HK-2 (cell line): Measurements from ENCODE around the gene SFTPA2.
A peak's percentile ranks its signal among the peaks of the same experiment; 100 is the strongest.
"Not testable (repeated sequence)": the region's sequence is repeated elsewhere in the genome, so short reads cannot be mapped to it uniquely, and the experiment has no call there.

Source experiments
- DNase-seq: peaks from one replicate; pipeline ENCODE4 v3.0.0-alpha.2; 2018; ENCODE audit not compliant: unreplicated experiment

SFTPA2 gene

GRCh38 chr10:79560160-79560709 is at the start of gene SFTPA2:
Gene SFTPA2, minus strand, starts transcription at chr10:79560407. Its CDS starts 924 bp downstream, at chr10:79559483.
- no peak for DNase-seq

GRCh38 chr10:79608505-79609375 is 48.5 kb upstream of the SFTPA2 start:
- DNase-seq = peak; percentile 18

DNA sequence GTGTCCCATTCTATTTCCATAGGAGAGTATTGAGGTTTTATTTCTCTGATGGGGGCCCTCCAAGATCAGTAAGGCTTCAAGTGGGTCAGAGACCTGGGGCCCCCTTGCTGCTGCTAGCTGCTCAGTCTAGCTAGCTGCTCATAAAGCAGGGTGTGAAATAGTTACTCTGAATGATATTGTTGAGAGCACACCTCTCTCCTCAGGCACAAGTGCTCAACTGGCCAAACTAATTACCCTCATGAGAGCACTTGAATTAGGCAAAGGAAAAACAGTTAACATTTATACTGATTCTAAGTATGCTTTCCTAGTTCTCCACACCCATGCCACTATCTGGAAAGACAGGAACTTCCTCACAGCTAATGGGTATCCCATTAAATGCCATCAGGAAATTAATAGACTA is 45.1 kb upstream of the SFTPA2 start:
- no peak for DNase-seq

- DNase-seq = no peak
Observed at GRCh38 chr10:79604294-79604693, 44.1 kb upstream of the SFTPA2 start.

- DNase-seq = no peak
Observed at GRCh38 chr10:79602953-79603352, 42.7 kb upstream of the SFTPA2 start.

DNA sequence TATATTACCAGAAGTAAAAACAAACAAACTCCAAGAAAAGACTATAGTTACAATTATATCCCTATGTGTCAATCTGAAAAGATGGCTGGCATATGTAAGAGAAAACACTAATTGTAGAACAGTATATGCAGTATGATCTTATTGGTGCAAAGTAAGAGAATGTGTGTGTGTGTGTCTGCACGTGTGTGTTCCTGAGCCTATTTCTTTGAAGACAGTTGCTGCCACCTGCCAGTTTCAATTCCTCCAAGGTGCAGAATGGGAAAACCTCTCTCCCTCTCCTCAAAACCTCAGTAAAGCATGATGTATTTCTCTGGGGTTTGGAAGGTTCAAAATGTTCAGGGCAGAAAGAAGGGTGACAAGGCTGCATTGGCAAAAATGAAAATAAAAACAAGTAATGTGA is 41.7 kb upstream of the SFTPA2 start:
- no peak for DNase-seq

GRCh38 chr10:79599644-79600043 is 39.4 kb upstream of the SFTPA2 start:
- not testable (repeated sequence) for DNase-seq

DNA sequence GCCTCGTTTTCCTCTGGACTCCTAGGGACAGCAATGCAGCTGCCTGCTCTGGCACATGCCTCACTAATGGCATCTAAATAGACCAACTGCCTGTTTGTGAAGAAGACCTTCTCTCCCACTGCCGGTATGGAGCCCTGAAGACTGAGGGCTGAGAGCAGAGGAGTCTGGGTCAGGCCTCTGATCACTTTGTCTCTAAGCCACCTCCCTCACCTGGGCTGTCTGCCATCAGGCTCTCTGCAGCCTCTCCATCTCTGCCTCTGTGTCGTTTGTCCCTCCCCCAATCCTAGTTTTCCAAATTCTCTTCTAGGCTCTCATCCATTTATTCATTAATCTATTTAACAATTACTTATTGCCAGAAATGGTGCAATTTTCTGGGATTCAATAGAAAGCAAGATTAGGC is 35.3 kb upstream of the SFTPA2 start:
- no peak for DNase-seq

- not testable (repeated sequence) for DNase-seq
Observed at GRCh38 chr10:79594565-79594964, 34.4 kb upstream of the SFTPA2 start.

DNA sequence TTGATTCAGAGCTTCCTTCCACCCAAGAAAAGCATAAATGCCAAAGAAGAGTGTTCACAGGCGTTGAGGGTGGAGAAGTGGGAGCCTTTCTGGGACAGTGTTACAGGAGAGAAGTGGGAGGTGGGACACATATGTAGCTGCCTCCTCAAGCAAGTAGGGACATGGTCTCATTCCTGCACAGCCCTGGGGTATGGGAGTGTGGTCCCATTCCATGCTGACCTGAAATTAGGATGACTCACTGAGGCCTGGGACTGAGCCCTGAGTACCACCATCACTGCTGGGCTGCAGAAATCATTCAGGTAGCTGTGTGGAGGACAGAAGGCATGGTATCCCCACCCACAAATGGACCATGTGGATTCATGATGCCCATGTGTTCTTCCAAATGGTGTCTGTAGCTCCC is 33.2 kb upstream of the SFTPA2 start:
- no peak for DNase-seq

DNA sequence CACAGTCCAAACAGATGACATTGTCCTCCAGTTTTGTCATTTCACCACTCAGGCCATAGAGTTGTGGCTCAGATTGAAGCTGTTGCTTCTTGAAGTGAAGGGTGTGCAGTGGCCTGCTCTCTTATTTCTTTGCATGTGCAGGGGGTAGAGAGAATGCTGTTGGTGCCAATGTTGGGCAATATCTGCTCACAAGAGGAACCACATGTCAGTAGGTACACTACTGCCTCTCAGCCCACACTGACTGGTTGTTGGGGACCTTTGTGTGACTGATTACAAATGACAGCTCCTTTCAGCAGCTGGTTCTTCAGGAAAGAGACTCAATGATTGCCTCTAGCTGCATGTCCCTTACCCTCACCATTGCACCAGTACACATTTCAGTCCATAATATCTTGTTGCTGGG is 28.6 kb upstream of the SFTPA2 start:
- no peak for DNase-seq

DNA sequence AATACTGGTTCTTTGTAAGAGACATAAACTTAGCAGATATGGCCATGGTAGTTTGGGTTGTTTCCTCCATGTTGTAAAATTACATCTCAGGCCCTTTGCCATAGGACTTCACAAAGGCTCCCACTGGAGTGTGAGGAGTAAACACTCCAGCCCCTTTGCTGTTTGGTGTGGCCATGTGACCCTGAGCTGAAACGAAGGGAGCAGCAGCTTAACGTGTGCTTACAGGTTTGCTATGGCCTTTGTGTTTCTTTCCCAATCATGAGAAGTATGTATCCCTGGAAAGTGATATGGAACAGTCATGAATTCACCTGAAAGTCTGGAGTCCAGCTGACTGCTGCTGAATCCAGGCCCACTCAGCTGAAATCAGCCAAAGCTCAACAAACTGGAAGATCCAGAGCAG is 26.7 kb upstream of the SFTPA2 start:
- no peak for DNase-seq

- DNase-seq = no peak
Observed at GRCh38 chr10:79585870-79586527, 25.8 kb upstream of the SFTPA2 start.

DNA sequence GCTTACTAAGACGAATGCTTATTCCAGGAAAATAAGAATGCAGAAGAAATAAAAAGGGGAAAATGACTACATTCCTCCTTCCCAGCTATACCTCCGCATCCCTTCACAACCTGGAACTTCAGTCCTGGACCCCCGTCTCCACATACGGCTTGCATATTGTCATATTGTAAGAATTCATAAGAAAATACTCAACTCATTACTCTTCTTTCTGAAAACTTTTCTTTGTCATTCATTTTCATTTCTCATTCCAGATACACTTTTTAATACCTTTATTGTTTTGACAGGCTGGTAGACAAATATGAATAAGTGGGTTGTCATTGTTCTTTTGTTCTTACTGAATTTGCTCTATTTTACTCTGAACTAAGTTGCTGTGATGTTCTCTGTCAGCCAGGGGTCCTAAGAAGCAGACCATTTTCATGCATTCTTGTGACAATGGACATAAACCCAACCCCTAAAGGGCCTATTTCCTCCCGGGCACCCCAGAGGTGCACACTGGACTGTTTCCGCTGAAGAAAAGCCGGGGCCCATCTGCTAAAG is 23.3 kb upstream of the SFTPA2 start:
- no peak for DNase-seq

DNA sequence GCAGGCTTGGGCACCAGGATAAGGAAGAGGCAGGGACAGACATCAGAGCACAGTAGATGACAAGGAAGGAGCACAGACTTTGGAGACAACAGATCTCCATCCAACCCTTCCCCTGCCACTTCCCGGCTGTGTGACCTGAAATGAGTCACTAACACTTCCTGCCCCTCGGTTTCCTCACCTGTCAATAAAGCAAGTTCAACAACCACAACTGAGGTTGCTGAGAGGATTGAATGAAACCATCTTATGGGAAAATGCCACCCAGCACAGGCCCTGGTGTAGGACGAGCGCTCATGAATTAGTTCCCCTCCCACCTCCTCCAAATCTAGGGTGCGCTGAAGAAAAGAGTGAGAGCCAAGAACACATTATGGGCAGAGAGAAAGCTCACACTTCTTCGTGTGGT is 22.7 kb upstream of the SFTPA2 start:
- DNase-seq = not testable (repeated sequence)

GRCh38 chr10:79582096-79582495 is 21.9 kb upstream of the SFTPA2 start:
- no peak for DNase-seq

DNA sequence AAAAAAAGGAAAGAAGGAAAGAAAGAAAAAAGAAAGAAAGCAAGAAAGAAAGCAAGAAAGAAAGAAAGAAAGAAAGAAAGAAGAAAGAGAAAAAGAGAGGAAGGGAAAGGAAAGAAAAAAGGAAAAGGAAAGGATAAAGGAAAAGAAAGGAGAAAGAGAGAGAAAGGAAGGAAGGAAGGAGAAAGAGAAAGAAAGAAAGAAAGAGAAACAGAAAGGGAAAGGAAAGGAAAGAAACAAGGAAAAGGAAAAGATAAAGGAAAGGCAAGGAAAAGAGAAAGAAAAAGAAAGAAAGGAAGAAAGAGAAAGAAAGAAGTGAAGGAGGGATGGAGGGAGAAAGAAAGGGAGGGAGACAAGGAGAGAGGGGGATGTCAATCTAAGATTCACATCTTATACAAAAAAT is 20.8 kb upstream of the SFTPA2 start:
- DNase-seq = no peak

- DNase-seq = no peak
Observed at GRCh38 chr10:79579361-79579760, 19.2 kb upstream of the SFTPA2 start.

- not testable (repeated sequence) for DNase-seq
Observed at GRCh38 chr10:79570624-79571023, 10.4 kb upstream of the SFTPA2 start.

- no peak for DNase-seq
Observed at GRCh38 chr10:79563426-79563825, 3.2 kb upstream of the SFTPA2 start.

GRCh38 chr10:79562135-79562756 is 2.0 kb upstream of the SFTPA2 start:
- DNase-seq = peak; percentile 69

DNA sequence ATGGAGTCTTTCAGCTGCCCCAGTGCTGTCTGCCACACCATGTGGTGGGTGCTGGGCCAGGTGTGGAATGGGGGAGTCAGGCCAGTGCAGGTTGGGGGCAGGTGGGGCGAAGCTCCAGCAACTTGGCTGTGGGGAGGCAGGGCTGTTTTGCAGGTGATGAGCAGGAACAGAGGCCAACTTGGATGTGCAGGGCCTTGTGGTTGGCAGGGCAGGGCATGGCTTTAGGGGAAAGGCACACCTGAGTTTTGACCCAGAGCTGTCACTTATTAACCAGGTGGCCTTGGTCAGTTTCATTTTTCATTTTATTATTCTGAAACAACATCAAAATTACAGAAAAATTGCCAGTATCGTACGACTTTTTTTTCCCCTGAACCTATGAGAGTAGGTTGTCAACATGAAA is 1.1 kb upstream of the SFTPA2 start:
- no peak for DNase-seq
